ENCODE results near the gene C11orf16. TPM values are rescaled to one million over a fixed set of nuclear protein-coding genes. Genes with fewer than 3 reads are reported as not detected.

C11orf16 gene
- total and polyA plus RNA-seq, 4 experiments from 2014 or later, result 0.10 TPM; not detected in 3

DNA sequence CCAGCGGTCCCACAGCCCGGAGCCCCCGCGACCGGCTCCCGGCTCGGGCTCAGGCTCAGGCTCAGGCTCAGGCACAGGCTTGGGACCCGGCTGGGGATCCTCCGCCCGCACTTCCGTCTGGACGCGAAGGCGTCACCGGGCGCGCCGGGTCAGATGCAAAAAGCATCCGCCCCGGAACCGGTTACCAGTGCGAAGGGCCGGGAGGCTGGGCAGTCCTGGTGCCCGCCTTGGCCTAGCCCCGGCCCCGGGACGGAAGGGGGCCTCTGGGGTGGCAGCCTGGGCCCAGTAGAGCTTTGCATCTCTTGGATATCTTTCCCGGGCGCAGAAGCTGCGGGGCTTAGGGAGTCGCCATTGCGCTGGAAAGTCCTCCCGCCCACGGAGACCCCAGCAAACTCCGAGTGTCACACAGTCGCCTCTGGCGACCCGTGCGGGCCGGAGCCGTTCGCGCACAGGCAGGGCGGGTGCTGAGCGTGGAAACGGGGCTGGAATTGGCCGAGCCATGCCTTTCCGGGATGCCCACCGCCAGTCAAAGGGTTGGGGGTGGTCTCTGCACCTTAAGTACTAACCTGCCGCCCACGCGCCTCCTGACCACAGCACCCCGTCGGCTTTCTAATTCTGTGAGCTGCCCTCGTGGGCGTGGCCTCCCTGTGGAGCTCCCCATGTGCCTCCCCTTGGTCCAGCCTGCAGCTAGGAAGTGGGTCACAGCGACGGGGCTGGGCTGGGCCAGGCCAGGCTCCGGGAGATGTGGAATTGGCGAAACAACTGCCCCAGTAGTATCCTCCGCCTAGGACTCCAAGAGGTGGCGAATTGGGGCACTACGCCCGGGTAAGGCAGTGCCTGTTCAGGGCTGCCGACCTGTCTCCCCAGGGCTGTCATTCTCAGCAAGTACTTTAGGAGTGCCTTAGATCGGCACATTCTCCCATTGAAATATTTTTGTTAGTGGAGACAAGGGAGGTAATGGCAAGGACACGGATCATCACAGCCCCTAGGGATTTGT is 31.9 kb upstream of the C11orf16 start, which contains the start of gene TMEM9B:
TSS of gene TMEM9B (minus strand) at position 119 of the 997 bp plus-strand sequence. CDS start 129 bp downstream, outside the sequence.
- Mint-ChIP-seq H3K9me3 (no peaks in the 10 kb centered on the region), H3K27me3 (no peaks in the 10 kb centered on the region), H3K4me3 (peak within 1 kb of the TSS; percentile 93 to 98 (median 97)), H3K4me1 (peaks cover 20 to 41% (median 30%) of the 10 kb centered on the region in 4 donors), H3K36me3 (peaks cover 4 to 17% of the 10 kb centered on the region in 2 donors), H3K27ac (peak within 1 kb of the TSS; percentile 91 to 99 (median 98))
- DNase-seq, result peak; percentile 72 to 83 (median 76)
- Histone ChIP-seq H3K27me3 (ENCODE audit: insufficient read depth, low read length) (no peaks in the 10 kb centered on the region), H3K36me3 (ENCODE audit: insufficient read depth, low read length) (no peaks in the 10 kb centered on the region), H3K9me3 (ENCODE audit: control insufficient read depth in 1 of 2, low read length in 2 of 2) (no peaks in the 10 kb centered on the region), H3K4me1 (ENCODE audit: insufficient read depth, low read length) (peaks cover 26% of the 10 kb centered on the region), H3K4me3 (ENCODE audit: low read length in 2 of 2) (peak within 1 kb of the TSS; percentile 89 to 91), H3K27ac (ENCODE audit: low read depth, low read length) (peak within 1 kb of the TSS; percentile 90)
- CTCF ChIA-PET (ENCODE audit: partially characterized antibody), result interaction anchor here (1.0 to 2.6 kb wide), 4 partner anchors 50 to 173 kb away, joined by 3 to 11 read pairs (median 6); no protein-coding TSS in a partner anchor
- POLR2A ChIA-PET (ENCODE audit: partially characterized antibody), result interaction anchor here (0.8 to 3.0 kb wide), 15 partner anchors 9 to 1338 kb away, joined by 3 to 23 read pairs (median 6); partner anchors contain the start of genes AKIP1, DENND5A, NRIP3 and RPL27A
- intact Hi-C loops (cut with micrococcal nuclease), result loop anchor here (1.0 to 5.0 kb wide), 6 partner anchors 40 to 648 kb away; partner anchors contain the start of genes IPO7, NRIP3, RPL27A and TMEM41B

DNA sequence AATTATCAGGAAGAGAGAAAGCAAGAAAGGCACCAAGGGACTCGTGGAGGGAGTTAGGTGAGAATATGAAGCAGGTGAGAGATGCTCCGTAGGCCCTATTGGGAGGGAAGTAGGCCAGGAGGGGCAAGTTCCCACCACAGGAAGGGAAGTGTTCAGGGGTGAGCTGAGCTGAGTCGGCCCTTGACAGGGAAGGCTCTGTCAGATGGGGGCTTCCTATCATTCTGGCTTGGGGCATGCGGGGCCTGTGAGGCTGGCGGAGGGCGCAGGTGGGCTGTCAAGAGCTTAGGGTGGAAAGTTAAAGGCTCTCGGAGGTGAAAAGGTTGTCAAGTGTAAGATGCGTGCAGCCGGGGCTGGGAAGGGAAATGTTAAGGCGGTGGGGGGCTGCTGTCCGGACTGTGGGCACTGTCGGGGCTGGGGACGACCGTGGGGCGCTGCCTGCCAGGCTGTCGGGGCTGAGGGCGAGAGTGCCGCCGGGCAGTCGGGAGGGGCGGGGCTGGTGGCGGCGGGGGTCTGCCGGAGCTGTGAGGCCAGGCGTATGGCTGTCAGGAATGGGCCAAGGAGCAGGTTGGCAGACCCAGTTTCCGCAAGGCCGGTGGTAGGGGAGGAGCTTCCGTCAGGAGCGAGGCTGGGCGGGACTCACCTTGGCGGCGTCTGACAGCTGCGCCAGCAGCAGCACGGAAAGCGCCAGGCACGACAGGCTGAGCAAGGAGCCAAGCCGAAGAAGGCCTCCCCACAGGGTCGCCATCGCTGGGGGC is 31.0 kb upstream of the C11orf16 start:
- Histone ChIP-seq H3K4me3 (ENCODE audit: low read length in 2 of 2) (peak overlapping the region; percentile 89 to 91), H3K27me3 (ENCODE audit: insufficient read depth, low read length) (no peaks in the 10 kb centered on the region), H3K4me1 (ENCODE audit: insufficient read depth, low read length) (peaks cover 26% of the 10 kb centered on the region), H3K27ac (ENCODE audit: low read depth, low read length) (peak overlapping the region; percentile 90), H3K36me3 (ENCODE audit: insufficient read depth, low read length) (no peaks in the 10 kb centered on the region), H3K9me3 (ENCODE audit: control insufficient read depth in 1 of 2, low read length in 2 of 2) (no peaks in the 10 kb centered on the region)
- Mint-ChIP-seq H3K9me3 (no peaks in the 10 kb centered on the region), H3K4me1 (peaks cover 21 to 42% (median 34%) of the 10 kb centered on the region in 4 donors), H3K36me3 (peaks cover 4 to 18% of the 10 kb centered on the region in 2 donors), H3K27me3 (no peaks in the 10 kb centered on the region), H3K27ac (peak overlapping the region; percentile 91 to 99 (median 98)), H3K4me3 (peak overlapping the region; percentile 93 to 98 (median 97))
- peak; percentile 76 to 82 (median 81) for DNase-seq
- intact Hi-C loops (cut with micrococcal nuclease), result loop anchor here (1.0 to 5.0 kb wide), 6 partner anchors 41 to 649 kb away; partner anchors contain the start of genes IPO7, NRIP3, RPL27A and TMEM41B
- POLR2A ChIA-PET (ENCODE audit: partially characterized antibody), result interaction anchor here (0.7 to 3.0 kb wide), 17 partner anchors 8 to 1339 kb away, joined by 3 to 23 read pairs (median 5); partner anchors contain the start of genes AKIP1, DENND5A, NRIP3 and RPL27A
- CTCF ChIA-PET (ENCODE audit: partially characterized antibody), result interaction anchor here (0.6 to 2.6 kb wide), 5 partner anchors 49 to 174 kb away, joined by 3 to 11 read pairs (median 4); no protein-coding TSS in a partner anchor

DNA sequence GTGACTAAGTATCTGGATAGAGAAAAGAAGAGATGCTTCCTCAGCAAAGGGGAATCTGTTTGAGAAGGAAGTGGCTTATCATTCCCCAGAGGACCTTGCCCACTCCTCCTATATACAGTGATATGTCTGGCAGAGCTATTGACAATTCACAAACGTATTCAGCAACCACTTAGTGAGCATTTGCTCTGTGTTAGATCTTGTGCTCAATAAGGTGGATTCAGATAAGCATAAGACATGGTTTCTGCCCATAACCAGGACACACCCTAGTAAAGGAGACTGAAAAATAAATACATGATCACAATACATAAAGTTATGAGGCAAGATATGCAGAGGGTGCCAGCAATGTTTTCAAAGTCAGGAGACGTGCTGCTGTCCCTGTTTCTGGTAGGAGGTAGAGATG is 30.1 kb upstream of the C11orf16 start:
- intact Hi-C loops (cut with micrococcal nuclease), result loop anchor here (5.0 kb wide), 2 partner anchors 349 to 649 kb away; partner anchors contain the start of gene TMEM41B
- no peak for DNase-seq
- no peaks in the 10 kb centered on the region for H3K9me3 Mint-ChIP-seq

DNA sequence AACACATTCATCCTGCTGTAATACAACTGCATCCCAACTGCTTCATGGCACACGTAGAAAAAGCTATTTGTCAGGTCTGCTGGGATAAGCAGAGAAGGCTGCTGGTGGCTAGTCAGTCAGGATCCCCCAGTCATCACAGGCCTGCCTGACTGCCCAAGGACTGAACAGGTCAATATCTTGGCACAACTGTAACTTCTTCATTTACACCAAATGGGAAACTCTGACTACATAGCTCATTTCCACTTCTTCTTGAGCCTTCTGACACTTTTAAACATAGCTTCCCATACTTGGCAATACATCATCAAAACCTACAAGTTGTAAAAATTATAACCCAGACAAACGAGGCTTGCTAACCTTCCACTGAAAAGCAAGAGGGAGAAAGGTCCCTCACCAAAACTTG is 28.7 kb upstream of the C11orf16 start:
- Mint-ChIP-seq H3K4me1 (peaks cover 26 to 54% (median 36%) of the 10 kb centered on the region in 4 donors), H3K9me3 (no peaks in the 10 kb centered on the region), H3K27me3 (no peaks in the 10 kb centered on the region), H3K27ac (peak overlapping the region in 3 of 7 donors; percentile 32 to 67 (median 65)), H3K36me3 (peaks cover 0 to 22% of the 10 kb centered on the region in 2 donors), H3K4me3 (no peak overlapping the region)
- DNase-seq, result no peak
- Histone ChIP-seq H3K36me3 (ENCODE audit: insufficient read depth, low read length) (no peaks in the 10 kb centered on the region), H3K4me3 (ENCODE audit: low read length in 2 of 2) (no peak overlapping the region), H3K9me3 (ENCODE audit: control insufficient read depth in 1 of 2, low read length in 2 of 2) (no peaks in the 10 kb centered on the region), H3K27ac (ENCODE audit: low read depth, low read length) (no peak overlapping the region), H3K27me3 (ENCODE audit: insufficient read depth, low read length) (no peaks in the 10 kb centered on the region), H3K4me1 (ENCODE audit: insufficient read depth, low read length) (peaks cover 31% of the 10 kb centered on the region)
- POLR2A ChIA-PET (ENCODE audit: partially characterized antibody), result interaction anchor here (2.3 kb wide), 1 partner anchor 279 kb away, joined by 8 read pairs; the partner anchor contains the start of genes RPL27A and TRIM66
- CTCF ChIA-PET (ENCODE audit: partially characterized antibody), result interaction anchor here (0.8 to 4.1 kb wide), 6 partner anchors 10 to 177 kb away, joined by 3 to 56 read pairs (median 18); partner anchors contain the start of gene AKIP1
- intact Hi-C loops (cut with micrococcal nuclease), result loop anchor here (5.0 kb wide), 2 partner anchors 351 to 651 kb away; partner anchors contain the start of gene TMEM41B

More for the DNA sequence above, 30.1 kb upstream of the C11orf16 start:
- Mint-ChIP-seq H3K4me1 (peaks cover 21 to 42% (median 34%) of the 10 kb centered on the region in 4 donors), H3K4me3 (peak overlapping the region; percentile 75 to 98 (median 96)), H3K36me3 (peaks cover 4 to 18% of the 10 kb centered on the region in 2 donors), H3K27me3 (no peaks in the 10 kb centered on the region), H3K27ac (peak overlapping the region; percentile 62 to 99 (median 96))
- Histone ChIP-seq H3K4me1 (ENCODE audit: insufficient read depth, low read length) (peaks cover 26% of the 10 kb centered on the region), H3K36me3 (ENCODE audit: insufficient read depth, low read length) (no peaks in the 10 kb centered on the region), H3K9me3 (ENCODE audit: control insufficient read depth in 1 of 2, low read length in 2 of 2) (no peaks in the 10 kb centered on the region), H3K4me3 (ENCODE audit: low read length in 2 of 2) (peak overlapping the region; percentile 33 to 91), H3K27me3 (ENCODE audit: insufficient read depth, low read length) (no peaks in the 10 kb centered on the region), H3K27ac (ENCODE audit: low read depth, low read length) (peak overlapping the region; percentile 15)
- ChIA-PET CTCF (ENCODE audit: partially characterized antibody) (interaction anchor here (2.2 to 2.6 kb wide), 2 partner anchors 48 to 175 kb away, joined by 9 to 11 read pairs; no protein-coding TSS in a partner anchor), POLR2A (ENCODE audit: partially characterized antibody) (interaction anchor here (1.2 to 3.0 kb wide), 6 partner anchors 49 to 497 kb away, joined by 4 to 23 read pairs (median 15); partner anchors contain the start of genes AKIP1, DENND5A, RPL27A and TRIM66)

DNA sequence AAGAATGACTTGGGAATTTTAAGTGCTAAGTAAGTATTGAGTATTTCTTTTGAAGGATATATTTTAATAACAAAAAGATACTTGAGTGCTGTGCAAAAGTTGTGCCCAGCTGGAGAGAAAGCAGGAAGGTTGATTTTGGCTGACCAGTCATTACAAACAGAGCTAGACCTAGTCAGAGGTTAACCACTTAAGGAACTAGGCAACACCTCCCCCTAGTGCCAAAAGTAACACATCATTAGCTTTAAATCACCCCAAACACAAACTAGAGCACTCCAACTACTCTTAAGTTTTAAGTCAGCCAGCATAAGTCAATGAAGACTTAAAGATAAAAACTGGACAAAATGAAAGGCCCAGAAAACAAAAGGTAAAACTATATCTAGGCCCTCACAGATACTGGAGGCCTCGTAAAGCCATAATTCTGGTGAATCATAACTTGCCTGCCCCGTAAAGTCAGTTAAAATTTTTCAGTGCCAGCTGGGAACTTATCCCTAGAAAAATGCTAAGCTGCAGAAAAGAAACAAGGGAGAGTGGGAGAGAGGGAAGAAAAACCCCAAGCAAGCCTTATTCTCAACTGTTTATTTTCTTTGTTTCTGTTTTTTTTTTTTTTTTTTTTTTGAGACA is 26.9 kb upstream of the C11orf16 start:
- ChIA-PET POLR2A (ENCODE audit: partially characterized antibody) (interaction anchor here (1.4 to 2.3 kb wide), 4 partner anchors 45 to 501 kb away, joined by 5 to 12 read pairs (median 8); partner anchors contain the start of genes AKIP1, RPL27A, TRIM66 and ZNF143), CTCF (ENCODE audit: partially characterized antibody) (interaction anchor here (0.6 to 4.1 kb wide), 19 partner anchors 11 to 729 kb away, joined by 3 to 56 read pairs (median 4); partner anchors contain the start of genes AKIP1, ASCL3, NRIP3 and ZNF143)
- Histone ChIP-seq H3K27ac (ENCODE audit: low read depth, low read length) (no peak overlapping the region), H3K4me1 (ENCODE audit: insufficient read depth, low read length) (peaks cover 25% of the 10 kb centered on the region), H3K27me3 (ENCODE audit: insufficient read depth, low read length) (no peaks in the 10 kb centered on the region), H3K4me3 (ENCODE audit: low read length in 2 of 2) (no peak overlapping the region), H3K9me3 (ENCODE audit: control insufficient read depth in 1 of 2, low read length in 2 of 2) (no peaks in the 10 kb centered on the region), H3K36me3 (ENCODE audit: insufficient read depth, low read length) (peaks cover 5% of the 10 kb centered on the region)
- Mint-ChIP-seq H3K27ac (peak overlapping the region in 3 of 7 donors; percentile 8 to 32 (median 8)), H3K27me3 (no peaks in the 10 kb centered on the region), H3K9me3 (no peaks in the 10 kb centered on the region), H3K4me1 (peaks cover 25 to 45% (median 34%) of the 10 kb centered on the region in 4 donors), H3K4me3 (peak overlapping the region in 1 of 8 donors; percentile 61), H3K36me3 (peaks cover 6 to 36% of the 10 kb centered on the region in 2 donors)
- peak; percentile 19 to 40 (median 30) for DNase-seq
- intact Hi-C loops (cut with micrococcal nuclease), result loop anchor here (1.0 to 5.0 kb wide), 3 partner anchors 45 to 653 kb away; partner anchors contain the start of gene TMEM41B
